H1 (cell line): ENCODE data around the gene GRK5. TPM values are rescaled to one million over a fixed set of nuclear protein-coding genes. Genes with fewer than 3 reads are reported as not detected.

ENCODE experiments used
- ATF3 ChIP-seq: IDR thresholded peaks from 2 replicates; pipeline ENCODE4 v1.6.1; 2011; ENCODE audit warnings: low read depth, mild to moderate bottlenecking, low read length; ENCODE audit not compliant: insufficient read depth
- BCL11A ChIP-seq, 2 experiments: IDR thresholded peaks; one replicate each; pipeline ENCODE4 v1.6.1; 2011; ENCODE audit warnings: low read depth in 2 of 2, low read length in 2 of 2, mild to moderate bottlenecking in 2 of 2
- CEBPB ChIP-seq: IDR thresholded peaks from 2 replicates; pipeline ENCODE4 v1.6.1; 2012; ENCODE audit warnings: low read depth, low read length
- EZH2 ChIP-seq: fragments of 200-600 bp; sonication (generic); IDR thresholded peaks from 2 replicates; pipeline ENCODE4 v1.7.1; 2012; ENCODE audit warnings: low read depth, mild to moderate bottlenecking, moderate library complexity, low read length, inconsistent platforms; ENCODE audit not compliant: severe bottlenecking
- NRF1 ChIP-seq: IDR thresholded peaks from 2 replicates; pipeline ENCODE4 v1.6.1; 2011; ENCODE audit warnings: mild to moderate bottlenecking, low read depth, low read length, improper control_type of control experiment
- POU5F1 ChIP-seq: IDR thresholded peaks from 2 replicates; pipeline ENCODE4 v1.6.1; 2011; ENCODE audit warnings: low read depth, mild to moderate bottlenecking, low read length, moderate library complexity
- SRF ChIP-seq: IDR thresholded peaks from 2 replicates; pipeline ENCODE4 v1.6.1; 2011; ENCODE audit warnings: mild to moderate bottlenecking, low read depth, low read length, moderate library complexity
- TBP ChIP-seq: IDR thresholded peaks from 2 replicates; pipeline ENCODE4 v1.6.1; 2011; ENCODE audit warnings: low read depth, low read length, improper control_type of control experiment
- polyA plus RNA-seq, 7 experiments: library from polyadenylated mRNA; depleted of rRNA in 3 of 7; stranded (reverse) in 5 of 7; unstranded in 2 of 7; fragments of >200 nt in 5 of 7; fragments of 200-250 nt in 2 of 7; gene quantifications; 1 replicate in 5 of 7; 2 replicates in 1 of 7; 4 replicates in 1 of 7; pipeline versions ENCODE4 v1.2.1 to v1.2.3, GENCODE V29; 2011 to 2013; ENCODE audit warnings: missing spikeins in 2 of 7, mixed read lengths in 2 of 7
- total RNA-seq: library from RNA; stranded (reverse); fragmentation: NEBNext Ultra II Directional; extraction: Animal tissue kit (Norgen Biotek cat#: 25700); gene quantifications from 2 replicates; pipeline ENCODE4 v1.2.1, GENCODE V29; 2021

Gene GRK5
- total and polyA plus RNA-seq, 2 of the 8 experiments (the other 6 are each of a cell fraction or from before 2014, with no cell fraction given): 0.54 to 2.5 TPM

- TF ChIP-seq NRF1 (no peak), POU5F1 (no peak), ATF3 (no peak), SRF (no peak), CEBPB (no peak), BCL11A (IDR thresholded peaks at IDR 0.05; ENCODE audit: low read depth in 2 of 2, low read length in 2 of 2) (no peak), TBP (no peak), EZH2 (no peak)
- TF ChIP-seq, all 59 proteins: peak for 0
Measured at GRCh38 chr10:119297207-119297968, 90.0 kb downstream of the GRK5 start (continued).
